Kidney (tissue), 14 donors: ENCODE results near the gene ATP2B1. TPM values are rescaled to one million over a fixed set of nuclear protein-coding genes. Genes with fewer than 3 reads are reported as not detected.

Experiments
- DNase-seq, 5 donors: peaks; one replicate each; pipeline ENCODE4 v3.0.0-alpha.2; 2013 to 2020
- FAIRE-seq: peaks from 2 replicates; lab custom pipeline; 2012; peaks lifted over from hg19 to GRCh38; lab: Jason Lieb, UNC
- H3K27ac ChIP-seq, 2 donors: one replicate each; pipeline ENCODE4 v1.7.0; 2013; ENCODE audit warnings: low read depth in 2 of 2, low read length in 2 of 2, inconsistent platforms in 1 of 2
- H3K27me3 ChIP-seq: one replicate; pipeline ENCODE4 v1.7.1; 2013; ENCODE audit warnings: low read length, inconsistent platforms; ENCODE audit not compliant: control insufficient read depth, insufficient read depth
- H3K36me3 ChIP-seq, 3 donors: one replicate each; pipeline versions ENCODE4 v1.7.0 to v1.7.1; 2013; ENCODE audit warnings: low read length in 3 of 3, control low read depth in 1 of 3, inconsistent platforms in 1 of 3; ENCODE audit not compliant: insufficient read depth in 3 of 3, control insufficient read depth in 2 of 3
- H3K4me1 ChIP-seq, 3 donors: one replicate each; pipeline versions ENCODE4 v1.7.0 to v1.7.1; 2013; ENCODE audit warnings: low read length in 3 of 3, inconsistent platforms in 1 of 3, low read depth in 1 of 3; ENCODE audit not compliant: control insufficient read depth in 2 of 3, insufficient read depth in 2 of 3
- H3K4me3 ChIP-seq, 3 donors: one replicate each; pipeline versions ENCODE4 v1.7.0 to v1.8.1; 2013; ENCODE audit warnings: low read length in 3 of 3, control low read depth in 1 of 3, inconsistent platforms in 1 of 3
- H3K9ac ChIP-seq, 3 donors: one replicate each; pipeline versions ENCODE4 v1.7.0 to v1.7.1; 2013; ENCODE audit warnings: low read length in 3 of 3, control low read depth in 1 of 3, inconsistent platforms in 1 of 3
- H3K9me3 ChIP-seq, 3 donors: one replicate each; pipeline versions ENCODE4 v1.7.0 to v1.7.1; 2013; ENCODE audit warnings: low read length in 3 of 3, control low read depth in 1 of 3, inconsistent platforms in 1 of 3; ENCODE audit not compliant: control insufficient read depth in 2 of 3, insufficient read depth in 1 of 3
- intact Hi-C: fragments of 100-400 bp; cut with DNase I; formaldehyde crosslinking; loops from one replicate; pipeline ENCODE4 v1.11.1; 2022
- polyA plus RNA-seq: library from polyadenylated mRNA; stranded (reverse); fragments of 350-450 nt; fragmentation: Illumina TruSeq; extraction: RNeasy Lipid Tissue Mini Kit (QIAGEN cat#74804); gene quantifications from one replicate; pipeline ENCODE4 v1.2.3, GENCODE V29; 2014; ENCODE audit warnings: low read depth, low replicate concordance; ENCODE audit not compliant: insufficient read depth
- total RNA-seq: library from RNA; stranded (reverse); fragmentation: NEBNext Ultra II Directional; extraction: Animal tissue kit (Norgen Biotek cat#: 25700); gene quantifications from one replicate; pipeline ENCODE4 v1.2.1, GENCODE V29; 2021
- TF ChIP-seq, protein P1 (sequence below): IDR thresholded peaks from 3 replicates; pipeline ENCODE4 v1.5.1; 2012; ENCODE audit warnings: mild to moderate bottlenecking, moderate library complexity, borderline replicate concordance; ENCODE audit not compliant: insufficient read depth; ENCODE audit errors: extremely low read depth
- donor health status: control.
- donor health status: control.
- donor health status: control.
- donor health status: control.
- donor health status: control.
- donor health status: DM: yes; HTN: yes; CAD: no.
- donor health status: Normal renal cell carcinoma (clear cell type).

Gene ATP2B1
- total and polyA plus RNA-seq, 2 donors from 2014 or later = 6.3 to 53.4 TPM

GRCh38 chr12:89593233-89593632, 115.4 kb downstream of the ATP2B1 start:
- Histone ChIP-seq H3K27ac (no peak overlapping the region), H3K9ac (no peak overlapping the region), H3K9me3 (no peaks in the 10 kb centered on the region), H3K27me3 (no peaks in the 10 kb centered on the region), H3K36me3 (peaks cover 0 to 7% (median 4%) of the 10 kb centered on the region in 3 donors), H3K4me3 (no peak overlapping the region), H3K4me1 (no peaks in the 10 kb centered on the region)
- TF ChIP-seq, protein P1, sequence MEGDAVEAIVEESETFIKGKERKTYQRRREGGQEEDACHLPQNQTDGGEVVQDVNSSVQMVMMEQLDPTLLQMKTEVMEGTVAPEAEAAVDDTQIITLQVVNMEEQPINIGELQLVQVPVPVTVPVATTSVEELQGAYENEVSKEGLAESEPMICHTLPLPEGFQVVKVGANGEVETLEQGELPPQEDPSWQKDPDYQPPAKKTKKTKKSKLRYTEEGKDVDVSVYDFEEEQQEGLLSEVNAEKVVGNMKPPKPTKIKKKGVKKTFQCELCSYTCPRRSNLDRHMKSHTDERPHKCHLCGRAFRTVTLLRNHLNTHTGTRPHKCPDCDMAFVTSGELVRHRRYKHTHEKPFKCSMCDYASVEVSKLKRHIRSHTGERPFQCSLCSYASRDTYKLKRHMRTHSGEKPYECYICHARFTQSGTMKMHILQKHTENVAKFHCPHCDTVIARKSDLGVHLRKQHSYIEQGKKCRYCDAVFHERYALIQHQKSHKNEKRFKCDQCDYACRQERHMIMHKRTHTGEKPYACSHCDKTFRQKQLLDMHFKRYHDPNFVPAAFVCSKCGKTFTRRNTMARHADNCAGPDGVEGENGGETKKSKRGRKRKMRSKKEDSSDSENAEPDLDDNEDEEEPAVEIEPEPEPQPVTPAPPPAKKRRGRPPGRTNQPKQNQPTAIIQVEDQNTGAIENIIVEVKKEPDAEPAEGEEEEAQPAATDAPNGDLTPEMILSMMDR = no peak
- FAIRE-seq = no peak
- no peak for DNase-seq
- intact Hi-C loops = no loop called here

- H3K9ac ChIP-seq = no peak overlapping the region
- FAIRE-seq (no peak), DNase-seq (no peak)
- peaks cover 0 to 4% (median 4%) of the 10 kb centered on the region in 3 donors for H3K36me3 ChIP-seq
- TF ChIP-seq, protein P1 = no peak
- no peaks in the 10 kb centered on the region for H3K9me3 ChIP-seq
- no peak overlapping the region for H3K27ac ChIP-seq
- intact Hi-C loops = no loop called here
- no peaks in the 10 kb centered on the region for H3K27me3 ChIP-seq
- no peaks in the 10 kb centered on the region for H3K4me1 ChIP-seq
- H3K4me3 ChIP-seq = no peak overlapping the region
Observed at GRCh38 chr12:89589753-89590152, 118.9 kb downstream of the ATP2B1 start.

DNA sequence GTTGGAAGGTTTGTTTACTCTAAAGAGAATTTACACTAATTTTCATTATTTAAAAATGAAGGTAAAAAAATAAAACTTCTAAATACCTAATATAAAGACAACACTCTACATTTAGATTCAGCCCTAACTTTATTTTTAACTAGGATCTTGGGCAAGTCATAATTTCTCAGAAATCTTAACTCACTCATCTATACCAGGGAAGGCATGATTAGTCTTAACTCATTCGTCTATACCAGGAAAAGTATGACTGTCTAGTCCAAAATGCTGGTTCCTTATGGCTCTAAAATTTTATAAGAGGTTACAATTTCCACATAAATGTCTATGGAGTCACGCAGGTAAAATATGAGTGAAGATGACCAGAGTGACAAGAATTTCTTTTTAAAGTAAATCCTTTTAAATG, 130.1 kb downstream of the ATP2B1 start:
- Histone ChIP-seq H3K4me1 (peaks cover 0 to 3% (median 3%) of the 10 kb centered on the region in 3 donors), H3K27ac (no peak overlapping the region), H3K27me3 (no peaks in the 10 kb centered on the region), H3K4me3 (no peak overlapping the region), H3K36me3 (no peaks in the 10 kb centered on the region), H3K9me3 (no peaks in the 10 kb centered on the region), H3K9ac (no peak overlapping the region)
- DNase-seq (no peak), FAIRE-seq (no peak)
- TF ChIP-seq, protein P1 = no peak
- intact Hi-C loops = no loop called here
